ENCODE measurements around the gene HAPLN1.

Gene HAPLN1

GRCh38 chr5:83718195-83718825 is 2.3 kb downstream of the HAPLN1 start:
- no peak for DNase-seq (ENCODE audit: low read depth in 2 of 2, low spot score in 1 of 2)

GRCh38 chr5:83715236-83716065 is 5.2 kb downstream of the HAPLN1 start:
- DNase-seq (ENCODE audit: low read depth in 2 of 2, low spot score in 1 of 2), result no peak

- no peak for DNase-seq (ENCODE audit: low read depth in 2 of 2, low spot score in 1 of 2)
Measured at GRCh38 chr5:83714810-83715209, 5.8 kb downstream of the HAPLN1 start.

GRCh38 chr5:83711982-83712601 is 8.6 kb downstream of the HAPLN1 start:
- DNase-seq (ENCODE audit: low read depth in 2 of 2, low spot score in 1 of 2), result no peak

- no peak for DNase-seq (ENCODE audit: low read depth in 2 of 2, low spot score in 1 of 2)
Measured at GRCh38 chr5:83709973-83710372, 10.7 kb downstream of the HAPLN1 start.

GRCh38 chr5:83708170-83708569 is 12.5 kb downstream of the HAPLN1 start:
- no peak for DNase-seq (ENCODE audit: low read depth in 2 of 2, low spot score in 1 of 2)

- no peak for DNase-seq (ENCODE audit: low read depth in 2 of 2, low spot score in 1 of 2)
Measured at GRCh38 chr5:83703059-83703458, 17.6 kb downstream of the HAPLN1 start.

GRCh38 chr5:83701886-83702285 is 18.8 kb downstream of the HAPLN1 start:
- DNase-seq (ENCODE audit: low read depth in 2 of 2, low spot score in 1 of 2), result no peak

- DNase-seq (ENCODE audit: low read depth in 2 of 2, low spot score in 1 of 2), result no peak
Measured at GRCh38 chr5:83689881-83690280, 30.8 kb downstream of the HAPLN1 start.

- DNase-seq (ENCODE audit: low read depth in 2 of 2, low spot score in 1 of 2), result no peak
Measured at GRCh38 chr5:83688281-83688680, 32.4 kb downstream of the HAPLN1 start.

- DNase-seq (ENCODE audit: low read depth in 2 of 2, low spot score in 1 of 2), result no peak
Measured at GRCh38 chr5:83687124-83687619, 33.5 kb downstream of the HAPLN1 start.

- no peak for DNase-seq (ENCODE audit: low read depth in 2 of 2, low spot score in 1 of 2)
Measured at GRCh38 chr5:83686251-83686650, 34.4 kb downstream of the HAPLN1 start.

GRCh38 chr5:83683836-83684235 is 36.8 kb downstream of the HAPLN1 start:
- DNase-seq (ENCODE audit: low read depth in 2 of 2, low spot score in 1 of 2), result no peak

GRCh38 chr5:83672646-83673045 is 48.0 kb downstream of the HAPLN1 start:
- DNase-seq (ENCODE audit: low read depth in 2 of 2, low spot score in 1 of 2), result no peak

- no peak for DNase-seq (ENCODE audit: low read depth in 2 of 2, low spot score in 1 of 2)
Measured at GRCh38 chr5:83672158-83672557, 48.5 kb downstream of the HAPLN1 start.

- no peak for DNase-seq (ENCODE audit: low read depth in 2 of 2, low spot score in 1 of 2)
Measured at GRCh38 chr5:83665631-83666030, 55.0 kb downstream of the HAPLN1 start.

- DNase-seq (ENCODE audit: low read depth in 2 of 2, low spot score in 1 of 2), result no peak
Measured at GRCh38 chr5:83662558-83662957, 58.1 kb downstream of the HAPLN1 start.

GRCh38 chr5:83657807-83658525 is 62.7 kb downstream of the HAPLN1 start:
- DNase-seq (ENCODE audit: low read depth in 2 of 2, low spot score in 1 of 2), result no peak

- DNase-seq (ENCODE audit: low read depth in 2 of 2, low spot score in 1 of 2), result no peak
Measured at GRCh38 chr5:83654427-83654994, 66.1 kb downstream of the HAPLN1 start.

- DNase-seq (ENCODE audit: low read depth in 2 of 2, low spot score in 1 of 2), result no peak
Measured at GRCh38 chr5:83653669-83654068, 67.0 kb downstream of the HAPLN1 start.

- no peak for DNase-seq (ENCODE audit: low read depth in 2 of 2, low spot score in 1 of 2)
Measured at GRCh38 chr5:83645936-83646335, 74.7 kb downstream of the HAPLN1 start.

Data from stimulated activated CD8-positive, alpha-beta memory T cell treated with anti-CD3 and anti-CD28 coated beads, Interleukin-4, amount 100 ng/mL, for 1 hour (primary cell).